DND-41 (cell line): ENCODE measurements around the gene PLCL1.

Source experiments
- ATAC-seq: fragments of 200-7000 bp; cut with Tn5 transposase; 3 replicates; pipeline ENCODE4 v1.9.1; 2021; ENCODE audit warnings: low read depth; ENCODE audit not compliant: insufficient read depth
- DNase-seq: peaks from one replicate; pipeline ENCODE4 v3.0.0-alpha.2; 2020
- H2AFZ ChIP-seq: 2 replicates; pipeline ENCODE4 v1.6.0; 2012; ENCODE audit warnings: low read depth, low read length
- H3K27ac ChIP-seq: 2 replicates; pipeline ENCODE4 v1.5.1; 2012; ENCODE audit warnings: low read length, inconsistent platforms
- H3K27me3 ChIP-seq: fragments of 200-600 bp; sonication (generic); 2 replicates; pipeline ENCODE4 v1.6.0; 2012; ENCODE audit warnings: low read length, mild to moderate bottlenecking, inconsistent platforms; ENCODE audit not compliant: insufficient read depth, poor library complexity
- H3K36me3 ChIP-seq: 2 replicates; pipeline ENCODE4 v1.5.1; 2012; ENCODE audit warnings: low read length, inconsistent platforms; ENCODE audit not compliant: insufficient read depth
- H3K4me1 ChIP-seq: 2 replicates; pipeline ENCODE4 v1.5.1; 2012; ENCODE audit warnings: mild to moderate bottlenecking, low read length; ENCODE audit not compliant: insufficient read depth
- H3K4me2 ChIP-seq: 2 replicates; pipeline ENCODE4 v1.6.0; 2012; ENCODE audit warnings: mild to moderate bottlenecking, moderate library complexity, low read length, inconsistent platforms; ENCODE audit not compliant: insufficient read depth
- H3K4me3 ChIP-seq, 2 experiments: fragments of 200-600 bp in 1 of 2; shearing (Covaris generic) in 1 of 2; 2 replicates each; pipeline ENCODE4 v1.5.1; 2012 to 2016; ENCODE audit warnings: inconsistent platforms in 2 of 2, low read length in 2 of 2, mild to moderate bottlenecking in 2 of 2, low read depth in 1 of 2, moderate library complexity in 1 of 2
- H3K79me2 ChIP-seq: 2 replicates; pipeline ENCODE4 v1.6.0; 2012; ENCODE audit warnings: low read length, inconsistent platforms; ENCODE audit not compliant: insufficient read depth
- H3K9ac ChIP-seq: 2 replicates; pipeline ENCODE4 v1.6.0; 2012; ENCODE audit warnings: low read depth, mild to moderate bottlenecking, inconsistent platforms, low read length, moderate library complexity
- H3K9me3 ChIP-seq: 2 replicates; pipeline ENCODE4 v1.5.1; 2012; ENCODE audit warnings: low read length, moderate library complexity, mild to moderate bottlenecking, inconsistent platforms; ENCODE audit not compliant: insufficient read depth, severe bottlenecking
- H4K20me1 ChIP-seq: 2 replicates; pipeline ENCODE4 v1.6.0; 2012; ENCODE audit warnings: low read length; ENCODE audit not compliant: insufficient read depth
- CTCF ChIP-seq: IDR thresholded peaks from 2 replicates; pipeline ENCODE4 v1.5.1; 2012; ENCODE audit warnings: borderline replicate concordance, low read length, moderate library complexity, mild to moderate bottlenecking; ENCODE audit not compliant: poor library complexity, severe bottlenecking; ENCODE audit errors: extremely low read depth
- EZH2 ChIP-seq: IDR thresholded peaks from 3 replicates; pipeline ENCODE4 v1.6.1; 2012; ENCODE audit warnings: borderline replicate concordance, low read depth, mild to moderate bottlenecking, moderate library complexity, low read length, inconsistent platforms; ENCODE audit not compliant: severe bottlenecking

The PLCL1 gene

DNA sequence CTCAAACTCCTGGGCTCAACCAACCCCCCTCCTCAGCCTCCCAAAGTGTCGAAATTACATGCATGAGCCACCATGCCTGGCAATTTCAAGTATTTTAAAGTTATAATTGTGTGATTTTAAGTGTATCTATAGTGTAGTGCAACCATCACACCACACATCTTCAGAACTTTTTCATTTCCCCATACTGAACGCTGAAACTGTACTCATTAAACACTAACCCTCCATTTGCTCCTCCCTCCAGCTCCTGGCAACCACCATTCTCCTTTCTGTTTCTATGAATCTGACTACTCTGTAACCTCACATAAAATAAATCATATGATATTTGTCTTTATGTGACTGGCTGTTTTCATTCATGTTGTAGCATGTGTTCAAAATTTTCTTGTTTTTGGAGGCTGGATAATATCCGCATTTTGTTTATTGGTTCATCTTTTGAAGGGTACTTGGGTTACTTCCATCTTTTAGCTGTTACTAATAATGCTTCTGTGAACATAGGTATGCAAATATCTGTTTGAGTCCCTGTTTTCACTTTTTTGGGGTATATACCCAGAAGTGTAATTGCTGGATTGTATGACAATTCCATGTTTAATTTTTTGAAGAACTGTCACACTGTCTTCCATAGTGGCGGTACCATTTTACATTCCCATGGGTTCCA is 188.2 kb downstream of the PLCL1 start:
- TF ChIP-seq CTCF: no peak
- no peak for TF ChIP-seq EZH2
- H3K4me2 ChIP-seq: no peak overlapping the region
- H3K79me2 ChIP-seq: no peaks in the 10 kb centered on the region

GRCh38 chr2:197993363-197993762 is 189.0 kb downstream of the PLCL1 start:
- ATAC-seq (no peak), DNase-seq (no peak)
- Histone ChIP-seq H3K9me3 (peaks cover 3% of the 10 kb centered on the region), H3K9ac (no peak overlapping the region), H3K4me3 (no peak overlapping the region), H3K36me3 (no peaks in the 10 kb centered on the region), H3K27ac (no peak overlapping the region), H3K79me2 (no peaks in the 10 kb centered on the region), H3K27me3 (no peaks in the 10 kb centered on the region), H3K4me2 (no peak overlapping the region), H4K20me1 (no peaks in the 10 kb centered on the region), H3K4me1 (no peaks in the 10 kb centered on the region), H2AFZ (no peak overlapping the region)
- no peak for TF ChIP-seq CTCF

More for the DNA sequence above, 188.2 kb downstream of the PLCL1 start:
- no peaks in the 10 kb centered on the region for H3K4me1 ChIP-seq
- H3K36me3 ChIP-seq: no peaks in the 10 kb centered on the region
- H3K9me3 ChIP-seq: peaks cover 3% of the 10 kb centered on the region
- H2AFZ ChIP-seq: no peak overlapping the region
- H3K4me3 ChIP-seq: no peak overlapping the region
- no peaks in the 10 kb centered on the region for H4K20me1 ChIP-seq
- no peak for ATAC-seq
- H3K27ac ChIP-seq: no peak overlapping the region
- H3K9ac ChIP-seq: no peak overlapping the region
- no peaks in the 10 kb centered on the region for H3K27me3 ChIP-seq
- no peak for DNase-seq

DNA sequence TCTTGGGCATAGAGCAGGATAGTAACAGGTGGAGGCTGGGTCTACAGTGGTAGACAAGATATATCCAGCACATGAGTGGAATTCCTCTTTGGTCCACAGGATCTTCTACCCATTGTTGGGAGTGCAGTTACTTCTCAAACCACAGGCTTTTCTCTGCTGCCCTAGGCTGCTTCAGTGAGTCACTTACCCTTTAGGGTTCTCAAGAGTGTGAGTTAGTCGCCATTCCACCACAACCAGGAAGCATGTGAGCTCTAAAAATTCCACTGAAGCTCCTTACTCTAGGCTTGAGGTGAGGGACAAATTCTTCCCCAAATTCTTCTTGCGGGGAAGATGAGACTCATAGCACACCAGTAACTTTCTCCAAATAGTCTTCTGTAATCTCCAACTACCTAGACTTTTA is 189.4 kb downstream of the PLCL1 start:
- Histone ChIP-seq H3K9me3 (peaks cover 3% of the 10 kb centered on the region), H3K36me3 (no peaks in the 10 kb centered on the region), H2AFZ (no peak overlapping the region), H3K4me2 (no peak overlapping the region), H3K9ac (no peak overlapping the region), H3K27ac (no peak overlapping the region), H3K4me3 (no peak overlapping the region), H4K20me1 (no peaks in the 10 kb centered on the region), H3K27me3 (no peaks in the 10 kb centered on the region), H3K79me2 (no peaks in the 10 kb centered on the region), H3K4me1 (no peaks in the 10 kb centered on the region)
- ATAC-seq: no peak
- DNase-seq: no peak
- no peak for TF ChIP-seq EZH2
- TF ChIP-seq CTCF: no peak

- TF ChIP-seq CTCF (no peak), EZH2 (no peak)
- no peak overlapping the region for H3K4me2 ChIP-seq
- H2AFZ ChIP-seq: no peak overlapping the region
- H3K27me3 ChIP-seq: no peaks in the 10 kb centered on the region
- DNase-seq (no peak), ATAC-seq (no peak)
- no peaks in the 10 kb centered on the region for H3K79me2 ChIP-seq
- no peaks in the 10 kb centered on the region for H4K20me1 ChIP-seq
- no peak overlapping the region for H3K4me3 ChIP-seq
- H3K9ac ChIP-seq: no peak overlapping the region
- H3K4me1 ChIP-seq: no peaks in the 10 kb centered on the region
- no peak overlapping the region for H3K27ac ChIP-seq
- H3K36me3 ChIP-seq: no peaks in the 10 kb centered on the region
- peaks cover 3% of the 10 kb centered on the region for H3K9me3 ChIP-seq
Measured at GRCh38 chr2:197994751-197995150, 190.4 kb downstream of the PLCL1 start.
